ENCODE data around the gene PCDH8. TPM values are rescaled to one million over a fixed set of nuclear protein-coding genes. Genes with fewer than 3 reads are reported as not detected.
A peak's percentile ranks its signal among the peaks of the same experiment; 100 is the strongest.

PCDH8 gene
- total RNA-seq, 3 donors from 2014 or later (not counting 1 experiment from before 2014, with no cell fraction given) = not detected

- H3K27ac Mint-ChIP-seq = no peak overlapping the region
- no peaks in the 10 kb centered on the region for H3K9me3 Mint-ChIP-seq
- TF ChIP-seq CTCF (IDR thresholded peaks at IDR 0.05) = no peak
- H3K9me3 ChIP-seq (ENCODE audit: control insufficient read depth, insufficient read depth, low read length) = peaks cover 5% of the 10 kb centered on the region
- no peak overlapping the region for H3K4me3 ChIP-seq (ENCODE audit: low read length)
- peaks cover 14% of the 10 kb centered on the region for H3K36me3 Mint-ChIP-seq
- no peaks in the 10 kb centered on the region for H3K36me3 ChIP-seq (ENCODE audit: control insufficient read depth, insufficient read depth, low read length)
- DNase-seq (no peak), ATAC-seq (no peak)
- no peak overlapping the region for H3K27ac ChIP-seq (ENCODE audit: low read length)
- intact Hi-C loops (cut with micrococcal nuclease) = no loop called here
- H3K27me3 ChIP-seq (ENCODE audit: control insufficient read depth, insufficient read depth, low read length) = peaks cover 54% of the 10 kb centered on the region
- H3K4me3 Mint-ChIP-seq = no peak overlapping the region
- H3K4me1 Mint-ChIP-seq = peaks cover 7 to 13% of the 10 kb centered on the region in 2 donors
- WGBS (ENCODE audit: insufficient coverage) = 15% methylated on average over 16 of the region's 16 CpGs
- peaks cover 10% of the 10 kb centered on the region for H3K4me1 ChIP-seq (ENCODE audit: control insufficient read depth, insufficient read depth, low read length)
- H3K27me3 Mint-ChIP-seq (ENCODE audit: low read depth in 2 of 2) = peaks cover 46 to 68% of the 10 kb centered on the region in 2 donors
Measured at GRCh38 chr13:52845334-52845761, 3.1 kb downstream of the PCDH8 start.

GRCh38 chr13:52844836-52845235, 3.6 kb downstream of the PCDH8 start:
- Mint-ChIP-seq H3K9me3 (no peaks in the 10 kb centered on the region), H3K4me3 (peak overlapping the region; percentile 4), H3K27ac (no peak overlapping the region), H3K4me1 (peaks cover 4 to 9% of the 10 kb centered on the region in 2 donors), H3K27me3 (ENCODE audit: low read depth in 2 of 2) (peaks cover 44 to 68% of the 10 kb centered on the region in 2 donors), H3K36me3 (peaks cover 13% of the 10 kb centered on the region)
- Histone ChIP-seq H3K27ac (ENCODE audit: low read length) (no peak overlapping the region), H3K9me3 (ENCODE audit: control insufficient read depth, insufficient read depth, low read length) (peaks cover 5% of the 10 kb centered on the region), H3K4me1 (ENCODE audit: control insufficient read depth, insufficient read depth, low read length) (peaks cover 6% of the 10 kb centered on the region), H3K36me3 (ENCODE audit: control insufficient read depth, insufficient read depth, low read length) (no peaks in the 10 kb centered on the region), H3K4me3 (ENCODE audit: low read length) (no peak overlapping the region), H3K27me3 (ENCODE audit: control insufficient read depth, insufficient read depth, low read length) (peaks cover 49% of the 10 kb centered on the region)
- ATAC-seq = no peak
- TF ChIP-seq CTCF (IDR thresholded peaks at IDR 0.05) = no peak
- 51% methylated on average over 11 of the region's 11 CpGs for WGBS (ENCODE audit: insufficient coverage)
- intact Hi-C loops (cut with micrococcal nuclease) = no loop called here
- DNase-seq = no peak

GRCh38 chr13:52842441-52842840, 6.0 kb downstream of the PCDH8 start:
- H3K36me3 Mint-ChIP-seq = no peaks in the 10 kb centered on the region
- H3K27ac Mint-ChIP-seq = no peak overlapping the region
- no peaks in the 10 kb centered on the region for H3K9me3 ChIP-seq (ENCODE audit: control insufficient read depth, insufficient read depth, low read length)
- DNase-seq (no peak), ATAC-seq (no peak)
- intact Hi-C loops (cut with micrococcal nuclease) = no loop called here
- peaks cover 30% of the 10 kb centered on the region for H3K27me3 ChIP-seq (ENCODE audit: control insufficient read depth, insufficient read depth, low read length)
- H3K27ac ChIP-seq (ENCODE audit: low read length) = no peak overlapping the region
- peaks cover 6% of the 10 kb centered on the region for H3K4me1 ChIP-seq (ENCODE audit: control insufficient read depth, insufficient read depth, low read length)
- H3K4me1 Mint-ChIP-seq = no peaks in the 10 kb centered on the region
- H3K4me3 Mint-ChIP-seq = no peak overlapping the region
- no peaks in the 10 kb centered on the region for H3K36me3 ChIP-seq (ENCODE audit: control insufficient read depth, insufficient read depth, low read length)
- TF ChIP-seq CTCF (IDR thresholded peaks at IDR 0.05) = no peak
- no peaks in the 10 kb centered on the region for H3K9me3 Mint-ChIP-seq
- WGBS (ENCODE audit: insufficient coverage) = 91% methylated on average over 10 of the region's 10 CpGs
- peaks cover 34 to 73% of the 10 kb centered on the region in 2 donors for H3K27me3 Mint-ChIP-seq (ENCODE audit: low read depth in 2 of 2)
- H3K4me3 ChIP-seq (ENCODE audit: low read length) = no peak overlapping the region

- Mint-ChIP-seq H3K27me3 (ENCODE audit: low read depth in 2 of 2) (peaks cover 31 to 75% of the 10 kb centered on the region in 2 donors), H3K36me3 (no peaks in the 10 kb centered on the region), H3K9me3 (peaks cover 0 to 2% of the 10 kb centered on the region in 2 donors), H3K4me3 (no peak overlapping the region), H3K4me1 (no peaks in the 10 kb centered on the region), H3K27ac (no peak overlapping the region)
- Histone ChIP-seq H3K9me3 (ENCODE audit: control insufficient read depth, insufficient read depth, low read length) (no peaks in the 10 kb centered on the region), H3K36me3 (ENCODE audit: control insufficient read depth, insufficient read depth, low read length) (no peaks in the 10 kb centered on the region), H3K4me1 (ENCODE audit: control insufficient read depth, insufficient read depth, low read length) (no peaks in the 10 kb centered on the region), H3K4me3 (ENCODE audit: low read length) (no peak overlapping the region), H3K27ac (ENCODE audit: low read length) (no peak overlapping the region), H3K27me3 (ENCODE audit: control insufficient read depth, insufficient read depth, low read length) (peaks cover 18% of the 10 kb centered on the region)
- ATAC-seq = no peak
- DNase-seq = no peak
- 81% methylated on average over 6 of the region's 6 CpGs for WGBS (ENCODE audit: insufficient coverage)
- TF ChIP-seq CTCF (IDR thresholded peaks at IDR 0.05) = no peak
- intact Hi-C loops (cut with micrococcal nuclease) = no loop called here
Measured at GRCh38 chr13:52840066-52840465, 8.4 kb downstream of the PCDH8 start.
